Measurements from ENCODE around the gene AOC1. TPM values are rescaled to one million over a fixed set of nuclear protein-coding genes. Genes with fewer than 3 reads are reported as not detected.

AOC1 gene
- total RNA-seq, 1 donor from 2014 or later = not detected

Other genes starting within 250 kb of the AOC1 start
- 38.7 and 41.3 TPM in 2 replicates for gene GIMAP6, start 220.1 kb upstream of the AOC1 start, total RNA-seq
- gene GIMAP2, start 166.8 kb upstream of the AOC1 start, total RNA-seq = 24.7 and 29.7 TPM in 2 replicates
- gene GIMAP1, start 135.9 kb upstream of the AOC1 start, total RNA-seq = 4.6 and 4.9 TPM in 2 replicates
- gene GIMAP5, start 115.1 kb upstream of the AOC1 start, total RNA-seq = 53.8 and 59.7 TPM in 2 replicates
- not detected in 2 replicates for gene TMEM176B, start 52.2 kb upstream of the AOC1 start, total RNA-seq
- gene TMEM176A, start 51.7 kb upstream of the AOC1 start, total RNA-seq = not detected in 2 replicates
- 0.20 and 0.49 TPM in 2 replicates for gene KCNH2, start 125.8 kb downstream of the AOC1 start, total RNA-seq
- gene NOS3, start 138.5 kb downstream of the AOC1 start, total RNA-seq = 12.2 and 12.8 TPM in 2 replicates
- 4.7 and 6.3 TPM in 2 replicates for gene ATG9B, start 172.0 kb downstream of the AOC1 start, total RNA-seq
- gene ABCB8, start 175.9 kb downstream of the AOC1 start, total RNA-seq = 56.9 and 57.9 TPM in 2 replicates
- gene ASIC3, start 196.0 kb downstream of the AOC1 start, total RNA-seq = 1.9 and 4.1 TPM in 2 replicates
- 24.9 and 28.1 TPM in 2 replicates for gene CDK5, start 205.4 kb downstream of the AOC1 start, total RNA-seq
- gene SLC4A2, start 207.1 kb downstream of the AOC1 start, total RNA-seq = 127 and 128 TPM in 2 replicates
- 92.6 and 96.3 TPM in 2 replicates for gene FASTK, start 228.3 kb downstream of the AOC1 start, total RNA-seq
- 55.3 and 63.4 TPM in 2 replicates for gene TMUB1, start 231.0 kb downstream of the AOC1 start, total RNA-seq
- 52.9 and 58.0 TPM in 2 replicates for gene AGAP3, start 234.0 kb downstream of the AOC1 start, total RNA-seq